Heart right ventricle (tissue), 16 donors: Measurements from ENCODE around the gene STK11. TPM values are rescaled to one million over a fixed set of nuclear protein-coding genes. Genes with fewer than 3 reads are reported as not detected.

Source experiments
- ATAC-seq, 8 donors: fragments of 200-7000 bp; cut with Tn5 transposase; one replicate each; pipeline ENCODE4 v1.9.1; 2020; ENCODE audit warnings: mild to moderate bottlenecking in 8 of 8, moderate library complexity in 8 of 8, moderate number of reproducible peaks in 1 of 8
- DNase-seq, 2 donors: peaks; one replicate each; pipeline ENCODE4 v3.0.0-alpha.2; 2020
- H3K27ac ChIP-seq, 10 donors: fragments of 200-600 bp; sonication (generic) in 2 of 10; one replicate each; pipeline versions ENCODE4 v1.5.0 to v1.8.0; 2020 to 2022; ENCODE audit warnings: mild to moderate bottlenecking in 3 of 10
- H3K27me3 ChIP-seq, 7 donors: fragments of 200-600 bp; one replicate each; pipeline ENCODE4 v1.8.0; 2021 to 2022; ENCODE audit warnings: mild to moderate bottlenecking in 2 of 7
- H3K36me3 ChIP-seq, 9 donors: fragments of 200-600 bp; sonication (generic) in 1 of 9; one replicate each; pipeline versions ENCODE4 v1.5.0 to v1.8.0; 2020 to 2022; ENCODE audit warnings: mild to moderate bottlenecking in 2 of 9
- H3K4me1 ChIP-seq, 9 donors: fragments of 200-600 bp; sonication (generic) in 1 of 9; one replicate each; pipeline versions ENCODE4 v1.5.0 to v1.8.0; 2020 to 2022; ENCODE audit warnings: mild to moderate bottlenecking in 4 of 9
- H3K4me3 ChIP-seq, 10 donors: fragments of 200-600 bp; sonication (generic) in 2 of 10; one replicate each; pipeline versions ENCODE4 v1.5.0 to v1.8.0; 2020 to 2022; ENCODE audit warnings: mild to moderate bottlenecking in 7 of 10, moderate library complexity in 2 of 10
- H3K9me3 ChIP-seq, 11 donors: fragments of 200-600 bp in 10 of 11; sonication (generic) in 2 of 11; one replicate each; pipeline versions ENCODE4 v1.5.0 to v1.8.0; 2013 to 2022; ENCODE audit warnings: mild to moderate bottlenecking in 2 of 11, control low read depth in 1 of 11, moderate library complexity in 1 of 11
- CTCF ChIP-seq, 9 donors: fragments of 200-600 bp; sonication (generic) in 2 of 9; IDR thresholded peaks; one replicate each; pipeline versions ENCODE4 v1.5.0 to v1.8.0; 2021 to 2022; ENCODE audit warnings: antibody characterized with exemption in 9 of 9, mild to moderate bottlenecking in 5 of 9, moderate library complexity in 1 of 9
- WGBS, 2 donors: extraction: QIAGEN DNeasy Blood & Tissue Kit; methylation state at CpG; one replicate each; pipeline ENCODE4 v1.1.7; 2013; ENCODE audit warnings: inconsistent platforms in 1 of 2; 5-methylcytosine and 5-hydroxymethylcytosine counted together
- intact Hi-C, 10 donors: fragments of 100-400 bp; cut with DNase I; formaldehyde crosslinking; loops; one replicate each; pipeline versions ENCODE4 v1.11.1 to v1.14.2; 2022
- polyA plus RNA-seq, 2 donors: library from polyadenylated mRNA; stranded (reverse); fragments of 200-250 nt; gene quantifications; one replicate each; pipeline ENCODE4 v1.2.3, GENCODE V29; 2013
- total RNA-seq, 10 donors: library from RNA; stranded (reverse); fragmentation: NEBNext Ultra II Directional in 3 of 10; extraction: Animal tissue kit (Norgen Biotek cat#: 25700) in 3 of 10; gene quantifications; one replicate each; pipeline versions ENCODE4 v1.2.1 to v1.2.4, GENCODE V29; 2021 to 2023
- donor health status: Arrhythmogenic right ventricular cardiomyopathy.
- donor health status: ischemic (EF 13 %, LVEDD 7.1; RV severe dilation, severe dysfunction).
- donor health status: healthy with polysubstance abuse.
- donor health status: DM: no; HTN: yes; CAD: no.
- donor health status: DM: no; HTN: no; CAD: no.
- donor health status: ischemic (EF 25% LVEDD 6.9; RV normal size, moderate dysfunction).
- donor health status: ischemic (EF 25% LVEDD 5.7; RV mildly dilated, moderate dysfunction).
- donor health status: healthy.
- donor health status: DM: yes; HTN: yes; CAD: no.
- donor health status: Ischemic cardiomyopathy.
- donor health status: ischemic (EF 35%, LVEDD 5.7; RV mildly dilated, moderate dysfunction).
- donor health status: nonischemic (EF 11% LVEDD 7.7; RV severe dilation, severe dysfunction).
- donor health status: DM: yes; HTN: yes; CAD: no.
- donor health status: PGD.
- donor health status: ischemic (EF 29% LVEDD 5.4; RV normal size, mild dysfunction).
- donor health status: nonischemic (EF 23%, LVEDD 6.1; RV moderate dilation, normal function).

STK11 gene
- total and polyA plus RNA-seq, 12 donors: 41.1 to 71.6 (median 46.6) TPM

DNA sequence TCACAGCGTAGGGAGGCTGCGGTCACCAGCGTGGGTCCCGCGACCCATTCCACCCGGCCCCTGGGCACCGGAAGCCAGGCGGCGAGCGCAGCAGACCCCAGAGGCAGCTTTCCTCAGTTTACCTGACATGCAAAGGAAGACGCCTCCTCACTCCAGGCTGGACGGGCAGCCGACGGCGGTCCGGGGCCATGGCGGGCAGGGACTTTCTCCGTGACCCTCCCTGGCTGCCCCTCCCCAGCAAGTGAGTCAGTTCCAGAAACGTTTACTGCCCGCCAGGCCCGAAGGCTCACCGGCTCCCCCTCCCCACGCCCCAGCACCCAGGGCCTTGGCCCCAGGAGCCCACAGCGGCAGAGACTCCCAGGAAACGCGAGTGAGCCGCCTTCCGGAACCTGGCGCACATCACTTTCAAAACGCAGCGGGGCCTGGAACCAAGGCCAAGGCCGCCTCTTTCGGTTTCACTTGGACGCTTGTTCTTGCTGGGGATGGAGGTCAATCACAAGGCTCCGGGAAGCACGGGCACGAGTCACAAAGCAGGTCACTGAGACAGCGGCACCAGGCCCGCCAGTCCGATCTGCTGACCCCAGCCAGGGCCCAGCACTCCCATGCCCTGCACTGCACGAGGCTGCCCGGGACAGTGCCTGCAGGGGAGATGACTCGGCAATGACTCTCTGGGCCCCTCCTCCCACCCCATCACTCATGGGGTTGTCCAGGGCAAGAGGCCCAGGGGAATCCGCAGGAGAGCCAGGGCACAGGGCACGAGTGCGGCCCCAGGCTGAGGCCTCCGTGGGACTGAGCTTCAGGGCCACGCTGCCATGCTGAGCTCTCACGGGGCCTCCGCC is 36.8 kb upstream of the STK11 start:
- Histone ChIP-seq H3K27me3 (no peaks in the 10 kb centered on the region), H3K4me1 (peaks cover 3 to 52% (median 23%) of the 10 kb centered on the region in 9 donors), H3K9me3 (no peaks in the 10 kb centered on the region), H3K4me3 (no peak overlapping the region), H3K36me3 (peaks cover 0 to 36% (median 0%) of the 10 kb centered on the region in 9 donors), H3K27ac (peak overlapping the region in 1 of 10 donors; percentile 56)
- intact Hi-C loops: no loop called here
- ATAC-seq (no peak), DNase-seq (no peak)
- 86 to 88% methylated on average over 49 to 50 of the region's 50 CpGs for WGBS, 2 donors
- TF ChIP-seq CTCF (IDR thresholded peaks at IDR 0.05): no peak

- peaks cover 0 to 51% (median 23%) of the 10 kb centered on the region in 9 donors for H3K4me1 ChIP-seq
- no peak for TF ChIP-seq CTCF (IDR thresholded peaks at IDR 0.05)
- DNase-seq (no peak), ATAC-seq (no peak)
- peaks cover 0 to 36% (median 0%) of the 10 kb centered on the region in 9 donors for H3K36me3 ChIP-seq
- intact Hi-C loops: no loop called here
- peak overlapping the region in 1 of 10 donors; percentile 56 for H3K27ac ChIP-seq
- no peaks in the 10 kb centered on the region for H3K9me3 ChIP-seq
- no peaks in the 10 kb centered on the region for H3K27me3 ChIP-seq
- 85 to 88% methylated on average over 10 of the region's 10 CpGs for WGBS, 2 donors
- no peak overlapping the region for H3K4me3 ChIP-seq
Observed at GRCh38 chr19:1169411-1169791, 36.2 kb upstream of the STK11 start.

DNA sequence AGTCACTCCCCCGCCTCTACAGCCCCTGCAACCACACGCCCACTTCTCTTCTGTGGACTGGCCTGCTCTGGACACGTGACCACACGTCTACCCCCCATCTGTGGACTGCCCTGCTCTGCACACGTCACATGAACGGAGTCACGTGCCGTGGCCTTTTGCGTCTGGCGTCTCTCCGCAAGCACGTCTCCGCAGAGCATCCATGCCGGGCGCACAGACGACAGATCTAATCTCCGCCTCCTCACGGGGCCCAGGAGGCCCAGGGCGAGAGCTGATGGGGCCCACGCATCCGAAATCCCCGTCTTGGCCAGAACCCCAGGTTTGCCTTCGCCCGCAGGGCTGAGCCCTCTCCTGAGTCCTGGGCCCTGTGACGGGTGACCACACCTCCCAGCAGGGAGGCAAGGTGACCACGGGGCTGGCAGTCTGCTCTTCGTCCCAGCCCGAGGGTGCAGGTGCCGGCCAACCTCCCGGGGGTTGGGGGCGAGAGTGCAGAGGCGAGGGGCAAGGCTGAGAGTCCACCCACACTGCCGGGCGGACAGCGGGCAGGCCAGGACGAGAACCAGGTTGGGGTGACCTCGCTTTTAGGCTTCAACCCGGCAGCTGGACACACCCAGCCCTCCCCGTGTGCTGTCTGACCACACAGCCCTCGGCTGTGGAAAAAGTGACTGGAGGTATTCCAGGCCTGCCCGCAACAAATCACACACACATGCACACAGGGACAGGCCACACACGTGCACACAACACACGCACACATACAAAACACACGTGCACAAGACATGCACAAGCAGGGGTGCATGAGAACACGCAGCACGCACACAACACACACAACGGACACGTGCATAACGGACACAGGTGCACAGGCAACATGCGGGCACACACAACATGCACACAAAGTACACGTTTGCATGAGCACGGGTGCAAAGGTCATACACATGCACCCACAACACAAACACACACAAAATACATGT is 35.4 kb upstream of the STK11 start:
- H3K36me3 ChIP-seq: peaks cover 0 to 36% (median 0%) of the 10 kb centered on the region in 9 donors
- no peaks in the 10 kb centered on the region for H3K27me3 ChIP-seq
- no peaks in the 10 kb centered on the region for H3K9me3 ChIP-seq
- no peak overlapping the region for H3K4me3 ChIP-seq
- intact Hi-C loops: loop anchor here in 7 of 10 donors (5.0 to 10.0 kb wide), 3 partner anchors 38 to 58 kb away; no protein-coding TSS in a partner anchor
- peak overlapping the region in 1 of 10 donors; percentile 29 for H3K27ac ChIP-seq
- DNase-seq (no peak), ATAC-seq (no peak)
- peaks cover 0 to 58% (median 20%) of the 10 kb centered on the region in 9 donors for H3K4me1 ChIP-seq
- TF ChIP-seq CTCF (IDR thresholded peaks at IDR 0.05): no peak
- 84 to 87% methylated on average over 52 of the region's 52 CpGs for WGBS, 2 donors
